ENCODE results near the gene BCL2L2.
"Not testable (repeated sequence)": the region's sequence is repeated elsewhere in the genome, so short reads cannot be mapped to it uniquely, and the experiment has no call there.

The BCL2L2 gene

GRCh38 chr14:23322568-23323517 lies 16.2 kb downstream of the BCL2L2 start:
- peak overlapping the region; percentile 86 for H3K27ac ChIP-seq
- DNase-seq (ENCODE audit: low read depth, low spot score), result no peak

- H3K27ac ChIP-seq, result no peak overlapping the region
- DNase-seq (ENCODE audit: low read depth, low spot score), result no peak
Observed at GRCh38 chr14:23323838-23324454, 17.3 kb downstream of the BCL2L2 start.

- H3K27ac ChIP-seq, result no peak overlapping the region
- no peak for DNase-seq (ENCODE audit: low read depth, low spot score)
Observed at GRCh38 chr14:23324455-23324846, 17.8 kb downstream of the BCL2L2 start.

- no peak overlapping the region for H3K27ac ChIP-seq
- DNase-seq (ENCODE audit: low read depth, low spot score), result no peak
Observed at GRCh38 chr14:23324993-23325392, 18.4 kb downstream of the BCL2L2 start.

GRCh38 chr14:23325746-23326145 lies 19.1 kb downstream of the BCL2L2 start:
- DNase-seq (ENCODE audit: low read depth, low spot score); H3K27ac ChIP-seq: not testable (repeated sequence)

GRCh38 chr14:23326491-23327332 lies 20.1 kb downstream of the BCL2L2 start:
- no peak overlapping the region for H3K27ac ChIP-seq
- no peak for DNase-seq (ENCODE audit: low read depth, low spot score)

GRCh38 chr14:23327947-23328744 lies 21.5 kb downstream of the BCL2L2 start:
- DNase-seq (ENCODE audit: low read depth, low spot score), result peak; percentile 10
- no peak overlapping the region for H3K27ac ChIP-seq

GRCh38 chr14:23335623-23336022 lies 29.0 kb downstream of the BCL2L2 start:
- DNase-seq (ENCODE audit: low read depth, low spot score), result no peak
- no peak overlapping the region for H3K27ac ChIP-seq

GRCh38 chr14:23339506-23340268 lies 33.1 kb downstream of the BCL2L2 start:
- no peak overlapping the region for H3K27ac ChIP-seq
- DNase-seq (ENCODE audit: low read depth, low spot score), result no peak

- H3K27ac ChIP-seq, result no peak overlapping the region
- DNase-seq (ENCODE audit: low read depth, low spot score), result no peak
Observed at GRCh38 chr14:23344481-23344880, 37.8 kb downstream of the BCL2L2 start.

- no peak for DNase-seq (ENCODE audit: low read depth, low spot score)
Observed at GRCh38 chr14:23345987-23346692, 39.5 kb downstream of the BCL2L2 start.

GRCh38 chr14:23346693-23347405 lies 40.2 kb downstream of the BCL2L2 start:
- DNase-seq (ENCODE audit: low read depth, low spot score), result no peak
- H3K27ac ChIP-seq, result no peak overlapping the region

More at GRCh38 chr14:23345987-23346692, 39.5 kb downstream of the BCL2L2 start:
- no peak overlapping the region for H3K27ac ChIP-seq

GRCh38 chr14:23347406-23348296 lies 41.0 kb downstream of the BCL2L2 start:
- DNase-seq (ENCODE audit: low read depth, low spot score), result no peak

GRCh38 chr14:23348297-23348655 lies 41.6 kb downstream of the BCL2L2 start:
- DNase-seq (ENCODE audit: low read depth, low spot score), result no peak

More at GRCh38 chr14:23347406-23348296, 41.0 kb downstream of the BCL2L2 start:
- no peak overlapping the region for H3K27ac ChIP-seq

GRCh38 chr14:23349156-23349845 lies 42.7 kb downstream of the BCL2L2 start:
- no peak overlapping the region for H3K27ac ChIP-seq
- DNase-seq (ENCODE audit: low read depth, low spot score), result no peak

More at GRCh38 chr14:23348297-23348655, 41.6 kb downstream of the BCL2L2 start:
- H3K27ac ChIP-seq, result no peak overlapping the region

Measured in epithelial cell of prostate (primary cell).